Mesothelial cell of epicardium (in vitro differentiated cells): ENCODE measurements around the gene TANC1. TPM values are rescaled to one million over a fixed set of nuclear protein-coding genes. Genes with fewer than 3 reads are reported as not detected.

Source experiments
- DNase-seq, 2 experiments: peaks; one replicate each; pipeline ENCODE4 v3.0.0; 2021; ENCODE audit warnings: low spot score in 2 of 2; ENCODE audit not compliant: unreplicated experiment in 2 of 2
- H3K27ac Mint-ChIP-seq: 2 replicates; pipeline ENCODE4 v1.8.0; 2021; ENCODE audit warnings: mixed read lengths
- H3K27me3 Mint-ChIP-seq: 2 replicates; pipeline ENCODE4 v1.8.0; 2021; ENCODE audit warnings: low read depth, mixed read lengths
- H3K36me3 Mint-ChIP-seq: 2 replicates; pipeline ENCODE4 v1.8.0; 2021; ENCODE audit warnings: mixed read lengths
- H3K4me1 Mint-ChIP-seq: 2 replicates; pipeline ENCODE4 v1.8.0; 2021; ENCODE audit warnings: mixed read lengths
- H3K4me3 Mint-ChIP-seq: 2 replicates; pipeline ENCODE4 v1.8.0; 2021; ENCODE audit warnings: mild to moderate bottlenecking, moderate library complexity, mixed read lengths
- H3K9me3 Mint-ChIP-seq: 2 replicates; pipeline ENCODE4 v1.8.0; 2021; ENCODE audit warnings: mixed read lengths
- CTCF ChIP-seq: fragments of 200-600 bp; sonication (generic); IDR thresholded peaks from one replicate; pipeline ENCODE4 v1.5.0; 2021; ENCODE audit warnings: antibody characterized with exemption; ENCODE audit not compliant: unreplicated experiment
- total RNA-seq: library from RNA; stranded (reverse); gene quantifications from 3 replicates; pipeline ENCODE4 v1.2.1, GENCODE V29; 2021

The TANC1 gene
- total RNA-seq, 1 donor from 2014 or later: 138 TPM

GRCh38 chr2:158963071-158963470 lies 5.4 kb upstream of the TANC1 start:
- no peak overlapping the region for H3K4me3 Mint-ChIP-seq
- H3K9me3 Mint-ChIP-seq: no peaks in the 10 kb centered on the region
- peak overlapping the region; percentile 50 for H3K27ac Mint-ChIP-seq
- H3K4me1 Mint-ChIP-seq: peaks cover 49% of the 10 kb centered on the region
- DNase-seq: no peak
- no peak for TF ChIP-seq CTCF
- H3K36me3 Mint-ChIP-seq: no peaks in the 10 kb centered on the region
- H3K27me3 Mint-ChIP-seq: no peaks in the 10 kb centered on the region

- TF ChIP-seq CTCF: no peak
- no peaks in the 10 kb centered on the region for H3K36me3 Mint-ChIP-seq
- H3K4me1 Mint-ChIP-seq: peaks cover 51% of the 10 kb centered on the region
- no peak overlapping the region for H3K4me3 Mint-ChIP-seq
- H3K9me3 Mint-ChIP-seq: no peaks in the 10 kb centered on the region
- no peaks in the 10 kb centered on the region for H3K27me3 Mint-ChIP-seq
- no peak for DNase-seq
- peak overlapping the region; percentile 31 for H3K27ac Mint-ChIP-seq
These were observed 3.3 kb upstream of the TANC1 start for GRCh38 chr2:158965107-158965506.

- Mint-ChIP-seq H3K9me3 (no peaks in the 10 kb centered on the region), H3K27me3 (no peaks in the 10 kb centered on the region), H3K4me1 (peaks cover 56% of the 10 kb centered on the region), H3K36me3 (no peaks in the 10 kb centered on the region), H3K4me3 (peak overlapping the region; percentile 3), H3K27ac (peak overlapping the region; percentile 89)
- no peak for TF ChIP-seq CTCF
- no peak for DNase-seq
These were observed 2.8 kb upstream of the TANC1 start for GRCh38 chr2:158965641-158966040.

- no peaks in the 10 kb centered on the region for H3K27me3 Mint-ChIP-seq
- peak overlapping the region; percentile 96 for H3K4me3 Mint-ChIP-seq
- H3K27ac Mint-ChIP-seq: peak overlapping the region; percentile 99
- H3K36me3 Mint-ChIP-seq: no peaks in the 10 kb centered on the region
- no peak for DNase-seq
- TF ChIP-seq CTCF: no peak
- peaks cover 63% of the 10 kb centered on the region for H3K4me1 Mint-ChIP-seq
- no peaks in the 10 kb centered on the region for H3K9me3 Mint-ChIP-seq
These were observed 2.1 kb upstream of the TANC1 start for GRCh38 chr2:158966312-158966711.

GRCh38 chr2:158967114-158967730 lies 1.2 kb upstream of the TANC1 start:
- peak in 1 of 2 experiments; percentile 50 for DNase-seq
- peak overlapping the region; percentile 99 for H3K27ac Mint-ChIP-seq

More at GRCh38 chr2:158967114-158967730, 1.2 kb upstream of the TANC1 start:
- H3K4me3 Mint-ChIP-seq: peak overlapping the region; percentile 96
- H3K36me3 Mint-ChIP-seq: no peaks in the 10 kb centered on the region
- H3K9me3 Mint-ChIP-seq: no peaks in the 10 kb centered on the region
- TF ChIP-seq CTCF: no peak
- H3K27me3 Mint-ChIP-seq: no peaks in the 10 kb centered on the region
- H3K4me1 Mint-ChIP-seq: peaks cover 72% of the 10 kb centered on the region
